ENCODE measurements around the gene ABCA9. TPM values are rescaled to one million over a fixed set of nuclear protein-coding genes. Genes with fewer than 3 reads are reported as not detected.
"Not testable (repeated sequence)": the region's sequence is repeated elsewhere in the genome, so short reads cannot be mapped to it uniquely, and the experiment has no call there.

Gene ABCA9
- total and polyA plus RNA-seq, 12 donors: 1.7 to 14.8 (median 5.2) TPM

GRCh38 chr17:68963958-68964357 lies 96.8 kb downstream of the ABCA9 start:
- no peak overlapping the region for H3K4me3 ChIP-seq
- 93 to 98% (median 94%) methylated on average over 4 of the region's 4 CpGs for WGBS, 4 donors
- H3K36me3 ChIP-seq (replicated peaks in 1 of 2): no peaks in the 10 kb centered on the region
- no peaks in the 10 kb centered on the region for H3K4me1 ChIP-seq (replicated peaks in 1 of 2)
- intact Hi-C loops (cut with DNase I): loop anchor here in 1 of 2 donors (10.0 kb wide), 1 partner anchor 179 kb away; no protein-coding TSS in a partner anchor
- H3K27me3 ChIP-seq: no peaks in the 10 kb centered on the region
- H3K27ac ChIP-seq: no peak overlapping the region
- H3K9me3 ChIP-seq (replicated peaks in 1 of 3): no peaks in the 10 kb centered on the region
- no peak for TF ChIP-seq POLR2A (IDR thresholded peaks at IDR 0.05)
- TF ChIP-seq, protein P1, sequence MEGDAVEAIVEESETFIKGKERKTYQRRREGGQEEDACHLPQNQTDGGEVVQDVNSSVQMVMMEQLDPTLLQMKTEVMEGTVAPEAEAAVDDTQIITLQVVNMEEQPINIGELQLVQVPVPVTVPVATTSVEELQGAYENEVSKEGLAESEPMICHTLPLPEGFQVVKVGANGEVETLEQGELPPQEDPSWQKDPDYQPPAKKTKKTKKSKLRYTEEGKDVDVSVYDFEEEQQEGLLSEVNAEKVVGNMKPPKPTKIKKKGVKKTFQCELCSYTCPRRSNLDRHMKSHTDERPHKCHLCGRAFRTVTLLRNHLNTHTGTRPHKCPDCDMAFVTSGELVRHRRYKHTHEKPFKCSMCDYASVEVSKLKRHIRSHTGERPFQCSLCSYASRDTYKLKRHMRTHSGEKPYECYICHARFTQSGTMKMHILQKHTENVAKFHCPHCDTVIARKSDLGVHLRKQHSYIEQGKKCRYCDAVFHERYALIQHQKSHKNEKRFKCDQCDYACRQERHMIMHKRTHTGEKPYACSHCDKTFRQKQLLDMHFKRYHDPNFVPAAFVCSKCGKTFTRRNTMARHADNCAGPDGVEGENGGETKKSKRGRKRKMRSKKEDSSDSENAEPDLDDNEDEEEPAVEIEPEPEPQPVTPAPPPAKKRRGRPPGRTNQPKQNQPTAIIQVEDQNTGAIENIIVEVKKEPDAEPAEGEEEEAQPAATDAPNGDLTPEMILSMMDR (IDR thresholded peaks at IDR 0.05): no peak
- DNase-seq: no peak

DNA sequence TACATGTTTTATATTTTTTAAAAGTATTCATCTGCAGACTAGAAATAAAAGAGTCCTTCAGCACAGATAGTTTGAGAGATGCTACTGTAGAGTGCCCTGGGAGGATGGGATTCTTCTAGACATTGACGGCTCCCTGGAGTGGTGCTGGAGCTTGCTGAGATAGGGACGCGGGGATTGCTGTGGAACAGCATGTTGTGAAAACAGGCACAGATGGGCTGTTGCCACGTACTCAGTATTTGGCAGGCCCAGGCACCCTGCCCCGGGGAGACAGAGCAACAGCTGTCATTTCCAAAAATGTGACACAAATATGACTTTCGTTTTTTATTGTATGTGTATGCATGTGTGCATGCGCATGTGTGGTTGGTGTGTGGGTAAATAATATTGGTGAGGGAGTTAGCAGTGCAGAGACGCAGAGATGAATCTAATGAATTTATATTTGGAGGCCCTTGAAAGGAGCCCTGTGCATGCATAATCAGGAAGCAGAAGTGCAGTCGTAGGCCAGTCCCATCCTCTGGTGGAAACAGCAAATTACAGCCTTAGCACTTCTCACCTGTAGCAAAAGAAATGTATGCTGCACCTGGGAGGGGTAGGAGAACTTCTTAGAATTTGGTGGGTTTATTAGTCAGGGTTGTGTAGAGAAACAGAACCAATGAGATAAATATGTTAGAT lies 99.4 kb downstream of the ABCA9 start:
- no peak for DNase-seq
- H3K4me1 ChIP-seq (replicated peaks in 1 of 2): no peaks in the 10 kb centered on the region
- no peaks in the 10 kb centered on the region for H3K9me3 ChIP-seq (replicated peaks in 1 of 3)
- H3K4me3 ChIP-seq: no peak overlapping the region
- WGBS, 4 donors: 83 to 92% (median 87%) methylated on average over 9 of the region's 9 CpGs
- no peak overlapping the region for H3K27ac ChIP-seq
- H3K27me3 ChIP-seq: no peaks in the 10 kb centered on the region
- TF ChIP-seq, protein P1 (IDR thresholded peaks at IDR 0.05): no peak
- no peak for TF ChIP-seq POLR2A (IDR thresholded peaks at IDR 0.05)
- no peaks in the 10 kb centered on the region for H3K36me3 ChIP-seq (replicated peaks in 1 of 2)
- intact Hi-C loops (cut with DNase I): loop anchor here in 1 of 2 donors (10.0 kb wide), 1 partner anchor 177 kb away; no protein-coding TSS in a partner anchor

DNA sequence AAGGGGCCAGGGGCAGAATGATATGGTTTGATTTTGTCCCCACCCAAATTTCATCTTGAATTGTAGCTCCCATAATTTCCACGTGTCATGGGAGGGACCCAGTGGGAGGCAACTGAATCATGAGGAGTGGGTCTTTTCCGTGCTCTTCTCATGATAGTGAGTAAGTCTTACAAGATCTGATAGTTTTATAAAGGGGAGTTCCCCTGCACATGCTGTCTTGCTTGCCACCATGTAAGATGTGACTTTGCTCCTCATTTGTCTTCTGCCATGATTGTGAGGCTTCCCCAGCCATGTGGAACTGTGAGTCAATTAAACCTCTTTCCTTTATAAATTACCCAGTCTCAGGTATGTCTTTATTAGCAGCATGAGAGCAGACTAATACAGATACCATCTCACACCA lies 101.6 kb downstream of the ABCA9 start:
- H3K4me3 ChIP-seq; DNase-seq; intact Hi-C loops (cut with DNase I); H3K36me3 ChIP-seq (replicated peaks in 1 of 2); H3K4me1 ChIP-seq (replicated peaks in 1 of 2); H3K27ac ChIP-seq; H3K27me3 ChIP-seq; H3K9me3 ChIP-seq (replicated peaks in 1 of 3): not testable (repeated sequence)
- WGBS, 4 donors: 92 to 98% (median 97%) methylated on average over 2 of the region's 2 CpGs

DNA sequence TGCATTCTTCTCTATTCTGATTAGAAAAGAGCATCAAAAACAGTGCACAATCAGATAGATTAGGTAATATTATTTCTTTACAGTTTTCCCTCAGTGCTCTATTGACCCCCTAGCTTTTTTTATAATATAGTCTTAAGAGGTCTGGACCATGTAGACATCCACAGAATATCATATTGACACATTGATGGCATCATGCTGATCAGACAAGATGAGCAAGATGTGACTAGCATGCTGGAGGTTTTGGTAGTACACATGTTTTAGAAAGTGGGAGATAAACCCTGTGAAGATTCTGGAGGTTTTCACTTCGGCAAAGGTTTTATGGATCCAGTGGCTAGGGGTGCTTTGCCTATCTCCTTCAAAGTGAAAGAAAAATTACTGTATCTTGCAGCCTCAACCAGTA lies 102.8 kb downstream of the ABCA9 start:
- Histone ChIP-seq H3K4me1 (replicated peaks in 1 of 2) (peaks cover 8 to 9% of the 10 kb centered on the region in 2 donors), H3K27ac (no peak overlapping the region), H3K4me3 (no peak overlapping the region), H3K27me3 (no peaks in the 10 kb centered on the region), H3K36me3 (replicated peaks in 1 of 2) (no peaks in the 10 kb centered on the region), H3K9me3 (replicated peaks in 1 of 3) (no peaks in the 10 kb centered on the region)
- no peak for DNase-seq
- TF ChIP-seq, protein P1 (IDR thresholded peaks at IDR 0.05): no peak
- TF ChIP-seq POLR2A (IDR thresholded peaks at IDR 0.05): no peak
- 93 to 100% (median 95%) methylated on average over 1 of the region's 1 CpG for WGBS, 4 donors
- intact Hi-C loops (cut with DNase I): no loop called here

Measured in adrenal gland (tissue), 12 donors.